GM12878 (cell line): ENCODE measurements around the gene ADAM11.

Experiments used
- BMI1 ChIP-seq: fragments of 450-650 bp; IDR thresholded peaks from 2 replicates; pipeline ENCODE4 v1.6.1; 2016; ENCODE audit warnings: mild to moderate bottlenecking, moderate library complexity, borderline replicate concordance
- PAX5 ChIP-seq: IDR thresholded peaks from 2 replicates; pipeline ENCODE4 v1.6.1; 2011; ENCODE audit warnings: low read depth, low read length, borderline replicate concordance
- SMAD1 ChIP-seq: fragments of 450-650 bp; IDR thresholded peaks from 2 replicates; pipeline ENCODE4 v1.6.1; 2018; ENCODE audit warnings: mild to moderate bottlenecking, low read depth; ENCODE audit not compliant: partially characterized antibody
- TF ChIP-seq, protein P1 (sequence below): IDR thresholded peaks from 2 replicates; pipeline ENCODE4 v1.6.1; 2011; ENCODE audit warnings: mild to moderate bottlenecking, low read depth, low read length, moderate library complexity; ENCODE audit not compliant: insufficient replicate concordance

DNA sequence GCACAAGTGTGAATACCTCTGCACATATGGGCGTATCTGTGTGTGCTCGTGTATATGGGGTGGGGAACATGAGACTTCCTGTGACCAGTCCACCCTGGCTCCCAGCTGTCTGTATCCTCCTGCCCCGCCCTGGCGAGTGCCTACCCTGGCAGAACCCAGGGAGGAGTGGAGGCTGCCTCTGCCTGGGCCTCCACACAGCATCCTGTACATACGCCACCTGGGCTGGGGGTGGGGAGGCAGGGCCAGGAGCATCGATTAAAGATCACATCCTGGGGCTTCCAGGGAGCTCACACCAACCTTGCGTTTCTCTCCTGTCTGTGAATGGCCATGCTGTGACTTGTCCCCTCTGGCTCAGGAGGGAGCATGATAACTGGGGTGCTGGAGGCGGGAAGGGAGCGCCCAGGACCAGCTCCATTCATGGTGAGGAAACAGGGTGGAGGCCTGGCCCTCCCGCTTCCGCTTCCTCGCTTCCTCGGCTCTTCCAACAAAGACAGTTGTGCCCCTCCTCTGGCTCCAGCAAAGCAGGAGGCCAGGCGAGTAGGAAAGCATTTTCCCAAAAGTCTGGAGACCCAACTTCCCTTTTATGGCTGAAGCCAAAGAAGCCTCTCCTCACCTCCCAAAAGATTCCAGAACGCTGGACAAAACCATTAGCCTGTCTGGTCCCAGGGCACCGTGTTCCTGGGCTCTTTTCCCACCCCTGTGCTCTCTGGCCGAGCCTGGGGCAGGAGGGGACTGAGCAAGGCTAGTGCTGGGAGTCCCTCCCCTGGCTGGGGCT is 22.9 kb downstream of the ADAM11 start:
- TF ChIP-seq PAX5 (no peak), BMI1 (no peak), SMAD1 (no peak)
- TF ChIP-seq, protein P1, sequence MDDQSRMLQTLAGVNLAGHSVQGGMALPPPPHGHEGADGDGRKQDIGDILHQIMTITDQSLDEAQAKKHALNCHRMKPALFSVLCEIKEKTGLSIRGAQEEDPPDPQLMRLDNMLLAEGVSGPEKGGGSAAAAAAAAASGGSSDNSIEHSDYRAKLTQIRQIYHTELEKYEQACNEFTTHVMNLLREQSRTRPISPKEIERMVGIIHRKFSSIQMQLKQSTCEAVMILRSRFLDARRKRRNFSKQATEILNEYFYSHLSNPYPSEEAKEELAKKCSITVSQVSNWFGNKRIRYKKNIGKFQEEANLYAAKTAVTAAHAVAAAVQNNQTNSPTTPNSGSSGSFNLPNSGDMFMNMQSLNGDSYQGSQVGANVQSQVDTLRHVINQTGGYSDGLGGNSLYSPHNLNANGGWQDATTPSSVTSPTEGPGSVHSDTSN = no peak
